Forelimb muscle (tissue), 1 donor: ENCODE measurements around the gene OPALIN. TPM values are rescaled to one million over a fixed set of nuclear protein-coding genes. Genes with fewer than 3 reads are reported as not detected.
A peak's percentile ranks its signal among the peaks of the same experiment; 100 is the strongest.

Experiments
- DNase-seq: peaks from one replicate; pipeline ENCODE4 v3.0.0-alpha.2; 2013; ENCODE audit warnings: low read depth
- polyA plus RNA-seq: library from polyadenylated mRNA; unstranded; fragments of 120-200 nt; gene quantifications from one replicate; pipeline ENCODE4 v1.2.1, GENCODE V29; 2013; ENCODE audit not compliant: insufficient read length

The OPALIN gene, protein sequence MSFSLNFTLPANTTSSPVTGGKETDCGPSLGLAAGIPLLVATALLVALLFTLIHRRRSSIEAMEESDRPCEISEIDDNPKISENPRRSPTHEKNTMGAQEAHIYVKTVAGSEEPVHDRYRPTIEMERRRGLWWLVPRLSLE
- not detected for polyA plus RNA-seq

DNA sequence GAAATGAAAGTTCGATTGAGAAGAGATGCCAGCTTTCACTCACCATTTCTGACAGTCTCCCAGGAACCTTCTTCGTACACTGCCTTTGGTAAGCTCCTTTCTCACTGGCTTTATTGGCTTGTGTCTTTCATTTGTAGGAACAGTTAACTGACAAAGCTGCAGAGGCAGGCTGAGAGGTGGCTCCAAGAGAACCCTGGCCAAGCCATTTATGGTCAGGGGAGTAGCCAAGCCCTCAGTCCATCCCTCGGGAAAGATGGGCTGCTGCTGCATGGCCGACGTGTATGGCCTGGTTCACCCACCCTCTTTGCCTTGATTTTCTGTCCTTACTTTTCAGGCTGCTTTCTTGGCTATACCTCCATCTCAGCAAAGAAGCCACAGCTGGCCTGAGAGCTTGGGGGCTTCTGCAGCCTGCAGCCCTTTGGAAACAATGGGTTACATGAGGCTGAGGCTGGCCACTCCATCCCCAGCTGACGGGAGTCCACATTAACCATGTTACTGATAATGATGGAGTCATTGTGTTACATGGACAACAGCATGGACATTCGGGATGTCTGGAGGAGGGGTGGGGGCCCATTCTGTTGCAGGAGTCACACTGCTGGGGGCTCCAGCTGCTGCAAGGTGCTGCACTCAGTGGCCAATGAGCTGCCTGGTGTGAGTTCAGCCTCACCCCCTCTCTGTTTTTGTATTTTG is at the start of gene OPALIN:
TSS of gene OPALIN (minus strand) at position 152 of the 690 bp plus-strand sequence. CDS start at position 46, 106 bp downstream.
- DNase-seq = no peak

GRCh38 chr10:96408201-96408600 is 49.4 kb upstream of the OPALIN start:
- DNase-seq = no peak

DNA sequence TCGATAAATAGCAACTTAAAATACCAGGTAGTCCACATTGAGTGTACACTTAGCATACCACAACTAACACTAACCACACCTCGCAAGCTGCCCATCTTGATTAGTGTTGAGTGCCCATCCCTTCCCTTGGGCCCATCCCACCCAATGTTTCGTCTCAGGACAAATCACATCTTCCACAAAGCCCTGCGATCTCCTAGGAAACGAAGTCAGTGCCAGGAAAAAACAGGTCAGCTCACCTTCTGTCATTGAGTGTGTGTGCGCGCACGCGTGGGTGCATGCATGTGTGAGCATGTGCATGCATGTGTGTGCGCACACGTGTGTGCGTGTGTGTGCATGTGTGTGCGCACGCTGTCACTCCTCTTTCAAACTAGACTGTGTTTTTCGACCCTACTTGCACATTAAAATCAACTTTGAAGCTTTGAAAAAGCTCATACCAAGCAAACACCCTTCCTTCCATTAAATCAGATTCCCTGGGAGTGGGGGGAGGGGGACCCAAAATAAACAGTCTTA is 48.8 kb upstream of the OPALIN start:
- no peak for DNase-seq

GRCh38 chr10:96406091-96406490 is 47.3 kb upstream of the OPALIN start:
- DNase-seq = no peak

GRCh38 chr10:96402417-96403305 is 43.9 kb upstream of the OPALIN start:
- DNase-seq = no peak

- no peak for DNase-seq
Observed at GRCh38 chr10:96401036-96401435, 42.2 kb upstream of the OPALIN start.

DNA sequence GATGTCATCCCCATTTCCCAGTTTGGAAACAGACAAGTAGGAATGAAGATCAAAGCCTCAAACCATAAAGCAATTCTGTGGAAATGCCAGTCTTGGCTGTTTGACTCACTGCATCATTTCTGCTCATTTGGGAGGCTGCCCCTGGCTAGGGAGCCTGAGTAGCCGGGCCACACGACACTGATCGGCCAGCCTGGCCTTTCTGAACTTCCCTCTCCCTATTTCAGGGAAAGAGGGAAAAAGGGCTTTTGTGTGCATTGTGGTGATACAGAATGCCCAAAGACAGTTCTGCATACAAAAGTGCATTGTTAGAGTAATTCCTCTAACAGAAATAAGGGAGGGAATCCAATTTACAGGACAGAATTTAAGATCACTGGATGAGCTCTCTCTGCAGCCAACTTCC is 41.7 kb upstream of the OPALIN start:
- DNase-seq = no peak

DNA sequence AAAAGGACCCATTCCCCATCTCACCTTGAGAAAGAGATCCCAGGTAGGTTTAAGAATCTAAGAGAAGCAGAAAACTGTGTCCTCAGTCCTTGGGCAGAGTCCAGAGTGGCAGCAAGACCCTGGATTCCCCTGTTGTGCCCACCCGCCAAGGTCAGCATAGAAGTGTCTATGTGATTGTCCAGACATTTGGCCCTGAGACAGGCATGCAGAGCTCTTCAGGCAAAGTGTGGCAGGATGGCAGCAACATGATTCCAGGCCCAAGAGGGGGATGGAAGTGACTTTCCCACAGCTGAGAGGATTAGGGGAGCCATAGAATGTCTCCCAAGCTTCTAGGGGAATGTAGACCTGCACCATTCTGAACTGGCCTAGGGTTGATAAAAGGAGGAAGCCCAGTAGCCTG is 39.1 kb upstream of the OPALIN start:
- DNase-seq = no peak

DNA sequence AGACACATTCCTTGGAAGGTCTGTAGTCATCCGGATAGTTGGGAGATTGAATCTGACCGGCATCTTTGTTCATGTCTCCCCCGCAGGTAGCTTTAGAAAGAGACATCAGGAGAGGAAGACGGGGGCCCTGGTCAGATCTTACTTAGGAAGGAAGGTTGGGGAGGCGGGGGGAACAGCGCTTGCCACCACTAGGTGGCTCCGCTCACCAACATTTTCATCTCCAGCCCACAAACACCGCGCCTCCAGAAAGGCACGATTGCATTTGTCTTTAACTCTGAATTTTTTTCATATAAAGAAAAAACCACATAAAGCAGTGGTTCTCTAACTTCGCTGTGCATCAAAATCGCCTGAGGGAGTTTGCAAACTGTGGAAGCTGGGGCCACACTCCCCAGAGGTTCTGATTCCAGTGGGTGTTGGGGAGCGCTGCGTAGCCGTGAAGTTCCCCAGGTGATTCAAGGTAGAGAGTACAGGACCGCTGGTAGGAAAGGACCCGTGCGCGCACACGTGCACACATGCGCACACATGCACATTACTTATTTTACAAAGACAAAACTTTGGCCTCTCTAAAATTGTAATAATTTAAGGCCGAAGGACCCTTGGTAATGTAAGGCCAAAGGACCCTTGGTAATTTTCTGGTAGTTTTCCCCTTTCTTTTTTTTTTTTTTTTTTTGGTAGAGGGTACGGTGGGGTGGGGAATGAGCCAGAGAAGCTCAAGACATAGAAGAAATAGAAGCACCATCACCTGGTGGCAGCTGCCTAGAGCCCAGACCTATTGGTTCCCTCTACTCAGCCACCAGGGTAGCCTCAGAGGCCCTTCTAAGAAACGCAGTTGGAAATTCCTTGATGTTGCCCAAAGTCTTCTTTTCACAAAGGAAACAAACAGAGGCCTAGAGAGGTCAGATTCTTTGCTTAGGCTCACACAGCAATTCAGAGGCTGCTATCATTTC is 37.4 kb upstream of the OPALIN start:
- DNase-seq = peak; percentile 60

- DNase-seq = no peak
Observed at GRCh38 chr10:96390460-96390864, 31.7 kb upstream of the OPALIN start.

DNA sequence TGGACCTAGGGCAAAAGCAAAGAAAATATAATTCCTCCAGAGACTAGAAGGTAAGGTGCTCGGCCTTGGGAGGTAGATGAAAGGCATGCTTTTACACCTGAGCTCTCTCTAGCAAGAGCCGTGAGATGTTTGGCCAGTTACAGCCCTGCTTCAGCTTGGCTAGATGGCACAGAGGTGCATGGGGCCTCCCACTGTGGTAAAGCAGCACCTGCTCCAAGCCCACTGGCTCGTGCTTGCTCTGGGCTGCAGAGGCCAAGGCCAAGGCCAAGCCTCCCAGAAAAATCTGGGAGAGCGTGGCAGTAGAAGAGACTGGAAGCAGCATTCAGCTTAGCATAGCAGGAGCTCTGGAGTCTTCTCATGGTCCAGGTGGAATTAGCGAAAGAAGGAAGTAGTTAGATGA is 31.0 kb upstream of the OPALIN start:
- no peak for DNase-seq

DNA sequence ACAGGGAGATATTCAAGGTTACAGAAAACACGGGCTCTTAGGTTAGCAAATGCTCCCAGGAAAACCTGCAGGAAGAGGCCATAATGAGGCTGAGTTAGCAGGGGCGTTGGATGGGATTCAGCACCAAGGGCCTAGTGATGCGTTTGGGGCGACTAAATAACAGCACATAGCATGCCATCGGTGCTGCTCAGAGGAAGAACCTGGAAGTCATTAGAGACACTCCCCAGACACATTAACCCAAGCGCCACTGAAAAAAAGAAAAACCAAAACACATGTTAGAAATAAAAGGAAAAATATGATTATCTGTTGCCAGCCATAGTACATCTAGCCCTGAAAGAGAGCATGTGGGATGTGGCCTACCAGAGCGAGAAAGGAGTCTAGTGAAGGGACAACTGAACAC is 28.8 kb upstream of the OPALIN start:
- no peak for DNase-seq

GRCh38 chr10:96387161-96387560 is 28.4 kb upstream of the OPALIN start:
- DNase-seq = no peak

DNA sequence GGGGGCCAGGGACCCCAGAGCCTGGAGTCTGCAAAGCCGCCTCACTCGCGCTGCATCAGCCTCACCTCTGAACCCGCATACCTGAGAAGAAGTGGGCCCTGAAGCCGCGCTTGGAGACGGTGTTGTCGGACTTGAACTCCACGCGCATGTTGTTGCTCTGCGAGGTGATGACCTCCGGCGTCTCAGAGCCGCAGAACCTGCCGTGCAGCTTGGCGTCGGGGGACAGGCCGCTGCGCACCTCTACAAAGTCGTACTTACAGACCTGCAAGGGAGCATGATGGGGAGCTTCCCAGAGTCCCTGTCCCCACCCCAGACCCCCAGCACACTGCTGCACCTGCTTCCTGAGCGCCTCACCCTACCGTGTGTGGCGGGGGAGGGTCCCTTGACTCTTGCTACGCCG is 25.7 kb upstream of the OPALIN start:
- no peak for DNase-seq

- DNase-seq = no peak
Observed at GRCh38 chr10:96380821-96381220, 22.0 kb upstream of the OPALIN start.

GRCh38 chr10:96379758-96380157 is 21.0 kb upstream of the OPALIN start:
- no peak for DNase-seq

- DNase-seq = no peak
Observed at GRCh38 chr10:96378741-96379140, 19.9 kb upstream of the OPALIN start.

GRCh38 chr10:96377816-96378294 is 19.1 kb upstream of the OPALIN start:
- DNase-seq = no peak

GRCh38 chr10:96376483-96376882 is 17.7 kb upstream of the OPALIN start:
- DNase-seq = no peak

DNA sequence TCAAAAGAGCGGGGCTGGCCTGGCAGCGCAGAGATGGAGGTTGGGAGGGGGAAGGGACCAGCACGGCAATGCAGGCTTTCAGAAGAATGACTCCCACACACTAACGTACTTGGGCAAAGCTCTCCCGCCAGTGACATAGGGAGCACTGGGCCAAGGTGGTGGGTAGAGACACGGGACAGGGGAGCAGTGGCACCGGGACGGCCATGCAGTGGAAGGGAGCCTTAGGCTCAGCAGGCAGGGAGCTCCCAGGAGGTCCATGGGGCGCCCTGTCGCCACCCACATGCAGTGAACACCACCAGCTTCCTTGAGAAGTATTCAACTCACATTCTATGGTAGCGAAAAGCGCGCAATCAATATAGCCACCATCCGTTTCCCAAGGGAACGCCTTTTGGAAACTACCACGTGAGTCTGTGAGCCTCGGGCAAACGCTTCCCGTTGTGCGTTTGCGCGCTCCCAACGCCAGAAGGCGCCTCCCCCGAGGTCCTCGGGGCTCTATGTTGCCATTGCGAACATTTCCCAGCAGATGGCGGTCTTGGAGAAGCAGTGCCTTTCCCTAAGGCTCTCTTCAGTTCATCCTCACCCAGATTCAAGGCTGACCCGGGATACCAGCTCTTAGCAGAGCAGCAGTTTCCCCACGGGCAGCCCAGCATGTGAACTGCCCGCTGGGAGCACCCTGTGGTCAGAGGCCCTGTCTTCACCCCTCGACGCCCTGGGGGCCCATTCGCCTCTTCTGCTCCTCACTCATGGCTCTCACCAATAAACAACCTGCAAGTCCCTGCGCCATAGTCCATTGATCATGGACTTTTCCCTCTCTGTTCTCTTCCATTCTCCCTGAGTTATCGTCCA is 16.4 kb upstream of the OPALIN start:
- peak; percentile 62 for DNase-seq
